ENCODE results near the gene ELP4. TPM values are rescaled to one million over a fixed set of nuclear protein-coding genes. Genes with fewer than 3 reads are reported as not detected.
"Not testable (repeated sequence)": the region's sequence is repeated elsewhere in the genome, so short reads cannot be mapped to it uniquely, and the experiment has no call there.

ELP4 gene
- total RNA-seq, 1 experiment from 2014 or later, result 20.3 TPM

- no peaks in the 10 kb centered on the region for H3K36me3 Mint-ChIP-seq (ENCODE audit: insufficient read depth, unreplicated experiment)
- intact Hi-C loops (cut with micrococcal nuclease; ENCODE audit: unreplicated experiment), result no loop called here
- BruUV-seq (replicated peaks), result no TSS peak
- H3K27ac Mint-ChIP-seq (ENCODE audit: unreplicated experiment), result no peak overlapping the region
- DNase-seq, result no peak
- CTCF ChIA-PET, result no interaction called here
- no peaks in the 10 kb centered on the region for H3K9me3 Mint-ChIP-seq (ENCODE audit: low read depth, unreplicated experiment)
- H3K4me1 Mint-ChIP-seq (ENCODE audit: low read depth, unreplicated experiment), result no peaks in the 10 kb centered on the region
- TF ChIP-seq CTCF (IDR thresholded peaks at IDR 0.05; ENCODE audit: unreplicated experiment), result no peak
- no peak overlapping the region for H3K4me3 Mint-ChIP-seq (ENCODE audit: low read depth, unreplicated experiment)
- no peaks in the 10 kb centered on the region for H3K27me3 Mint-ChIP-seq (ENCODE audit: unreplicated experiment)
Observed at GRCh38 chr11:31560842-31561476, 51.4 kb downstream of the ELP4 start.

GRCh38 chr11:31564517-31564916 is 55.0 kb downstream of the ELP4 start:
- H3K27me3 Mint-ChIP-seq (ENCODE audit: unreplicated experiment); BruUV-seq (replicated peaks); CTCF ChIA-PET; intact Hi-C loops (cut with micrococcal nuclease; ENCODE audit: unreplicated experiment); H3K27ac Mint-ChIP-seq (ENCODE audit: unreplicated experiment); H3K4me3 Mint-ChIP-seq (ENCODE audit: low read depth, unreplicated experiment); DNase-seq; H3K9me3 Mint-ChIP-seq (ENCODE audit: low read depth, unreplicated experiment); H3K4me1 Mint-ChIP-seq (ENCODE audit: low read depth, unreplicated experiment); H3K36me3 Mint-ChIP-seq (ENCODE audit: insufficient read depth, unreplicated experiment): not testable (repeated sequence)

GRCh38 chr11:31574133-31574532 is 64.6 kb downstream of the ELP4 start:
- H3K9me3 Mint-ChIP-seq (ENCODE audit: low read depth, unreplicated experiment), result peaks cover 14% of the 10 kb centered on the region
- CTCF ChIA-PET; H3K4me1 Mint-ChIP-seq (ENCODE audit: low read depth, unreplicated experiment); intact Hi-C loops (cut with micrococcal nuclease; ENCODE audit: unreplicated experiment); H3K27me3 Mint-ChIP-seq (ENCODE audit: unreplicated experiment); H3K27ac Mint-ChIP-seq (ENCODE audit: unreplicated experiment); DNase-seq; H3K36me3 Mint-ChIP-seq (ENCODE audit: insufficient read depth, unreplicated experiment); BruUV-seq (replicated peaks); H3K4me3 Mint-ChIP-seq (ENCODE audit: low read depth, unreplicated experiment): not testable (repeated sequence)

- H3K36me3 Mint-ChIP-seq (ENCODE audit: insufficient read depth, unreplicated experiment); H3K4me3 Mint-ChIP-seq (ENCODE audit: low read depth, unreplicated experiment); DNase-seq; BruUV-seq (replicated peaks); H3K4me1 Mint-ChIP-seq (ENCODE audit: low read depth, unreplicated experiment); intact Hi-C loops (cut with micrococcal nuclease; ENCODE audit: unreplicated experiment); H3K27ac Mint-ChIP-seq (ENCODE audit: unreplicated experiment); CTCF ChIA-PET; H3K27me3 Mint-ChIP-seq (ENCODE audit: unreplicated experiment): not testable (repeated sequence)
- peaks cover 14% of the 10 kb centered on the region for H3K9me3 Mint-ChIP-seq (ENCODE audit: low read depth, unreplicated experiment)
Observed at GRCh38 chr11:31575764-31576163, 66.2 kb downstream of the ELP4 start.

GRCh38 chr11:31579412-31579811 is 69.8 kb downstream of the ELP4 start:
- H3K27ac Mint-ChIP-seq (ENCODE audit: unreplicated experiment); BruUV-seq (replicated peaks): not testable (repeated sequence)
- H3K9me3 Mint-ChIP-seq (ENCODE audit: low read depth, unreplicated experiment), result peaks cover 12% of the 10 kb centered on the region

GRCh38 chr11:31582697-31583096 is 73.1 kb downstream of the ELP4 start:
- Mint-ChIP-seq H3K27ac (ENCODE audit: unreplicated experiment) (no peak overlapping the region), H3K27me3 (ENCODE audit: unreplicated experiment) (no peaks in the 10 kb centered on the region), H3K4me3 (ENCODE audit: low read depth, unreplicated experiment) (no peak overlapping the region), H3K9me3 (ENCODE audit: low read depth, unreplicated experiment) (no peaks in the 10 kb centered on the region), H3K4me1 (ENCODE audit: low read depth, unreplicated experiment) (no peaks in the 10 kb centered on the region), H3K36me3 (ENCODE audit: insufficient read depth, unreplicated experiment) (no peaks in the 10 kb centered on the region)
- DNase-seq, result no peak
- TF ChIP-seq CTCF (IDR thresholded peaks at IDR 0.05; ENCODE audit: unreplicated experiment), result no peak
- intact Hi-C loops (cut with micrococcal nuclease; ENCODE audit: unreplicated experiment), result no loop called here
- CTCF ChIA-PET, result no interaction called here
- no TSS peak for BruUV-seq (replicated peaks)

More at GRCh38 chr11:31579412-31579811, 69.8 kb downstream of the ELP4 start:
- H3K36me3 Mint-ChIP-seq (ENCODE audit: insufficient read depth, unreplicated experiment); H3K27me3 Mint-ChIP-seq (ENCODE audit: unreplicated experiment); intact Hi-C loops (cut with micrococcal nuclease; ENCODE audit: unreplicated experiment); H3K4me3 Mint-ChIP-seq (ENCODE audit: low read depth, unreplicated experiment); DNase-seq; H3K4me1 Mint-ChIP-seq (ENCODE audit: low read depth, unreplicated experiment); CTCF ChIA-PET: not testable (repeated sequence)
